ENCODE results near the gene TP53I13.

Gene TP53I13

DNA sequence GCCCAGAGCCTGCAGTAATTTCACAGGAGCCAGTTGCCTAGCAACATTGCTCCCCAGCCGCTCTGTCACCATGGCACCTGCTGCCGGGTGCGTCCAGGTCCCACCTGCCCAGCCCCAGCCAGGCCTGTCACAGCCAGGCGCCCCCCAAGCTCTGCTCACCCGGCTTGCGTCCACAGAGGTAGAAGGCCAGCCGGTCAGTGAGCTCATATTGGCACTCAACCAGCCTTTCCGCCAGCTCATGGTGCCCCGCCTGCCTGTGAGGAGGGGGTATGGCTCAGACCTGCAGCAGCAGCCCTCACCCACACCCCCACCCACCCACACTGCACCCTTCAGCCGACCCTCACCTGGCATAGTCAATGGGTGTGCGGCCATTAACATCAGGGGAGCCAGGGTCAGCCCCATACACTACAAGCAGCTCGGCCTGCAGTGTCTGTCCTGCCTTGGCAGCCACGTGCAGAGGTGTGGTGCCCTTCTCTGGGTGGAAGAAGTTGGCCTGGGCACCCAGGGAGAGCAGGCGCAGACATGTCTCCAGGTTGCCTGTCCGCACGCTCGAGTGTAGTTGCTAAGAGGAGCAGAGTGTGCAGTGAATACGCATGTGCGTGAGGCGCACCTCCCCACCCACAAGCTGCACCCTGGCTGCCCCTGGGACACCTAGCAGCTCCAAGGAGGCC, 13.2 kb downstream of the TP53I13 start:
- DNase-seq (ENCODE audit: low read depth) = no peak

GRCh38 chr17:29582254-29582765, 13.8 kb downstream of the TP53I13 start:
- no peak for DNase-seq (ENCODE audit: low read depth)

- DNase-seq (ENCODE audit: low read depth) = no peak
Observed at GRCh38 chr17:29582772-29583171, 14.3 kb downstream of the TP53I13 start.

DNA sequence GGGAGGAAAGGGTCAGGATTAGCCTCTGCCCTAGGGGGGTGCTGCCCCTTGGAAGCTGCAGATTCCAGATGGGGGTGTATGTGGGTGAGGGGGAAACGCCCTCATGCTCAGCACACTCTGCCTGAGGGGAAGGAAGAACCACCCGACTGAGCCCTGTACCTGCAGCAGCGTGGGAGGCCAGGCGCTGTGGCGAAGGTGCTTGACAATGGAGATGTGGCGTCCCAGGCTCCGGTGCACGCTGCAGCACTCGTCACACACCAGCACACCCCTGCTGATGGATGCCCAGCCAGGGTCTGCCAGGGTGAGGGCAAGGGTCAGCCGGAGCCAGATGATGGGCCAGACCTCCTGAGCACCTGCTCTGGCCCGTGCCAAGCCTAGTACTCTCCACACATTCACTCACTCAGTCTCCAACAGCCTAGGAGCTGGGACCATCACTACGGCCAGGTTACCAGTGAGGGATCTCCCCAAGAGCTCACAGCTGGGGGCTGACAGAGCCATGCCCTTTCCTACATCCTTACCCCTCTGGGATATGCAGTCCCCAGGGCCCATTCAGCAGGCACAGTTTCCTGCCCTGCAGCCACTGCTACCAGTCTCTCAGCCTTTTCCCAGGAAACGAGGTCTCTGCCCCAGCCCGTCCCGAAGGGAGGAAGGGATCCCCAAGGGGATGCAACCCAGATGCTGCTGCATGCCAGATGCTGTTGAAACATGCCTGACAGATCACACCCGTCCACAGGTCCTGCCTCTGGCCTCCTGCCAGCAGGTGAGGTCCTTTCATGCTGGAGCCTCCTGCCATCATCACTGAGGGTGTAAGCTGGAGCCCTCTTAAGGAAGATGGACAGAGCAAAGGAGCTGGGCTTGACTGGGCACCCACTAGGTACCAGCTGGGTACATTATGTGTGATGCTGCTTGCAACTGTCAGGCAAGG, 15.1 kb downstream of the TP53I13 start:
- DNase-seq (ENCODE audit: low read depth) = no peak

DNA sequence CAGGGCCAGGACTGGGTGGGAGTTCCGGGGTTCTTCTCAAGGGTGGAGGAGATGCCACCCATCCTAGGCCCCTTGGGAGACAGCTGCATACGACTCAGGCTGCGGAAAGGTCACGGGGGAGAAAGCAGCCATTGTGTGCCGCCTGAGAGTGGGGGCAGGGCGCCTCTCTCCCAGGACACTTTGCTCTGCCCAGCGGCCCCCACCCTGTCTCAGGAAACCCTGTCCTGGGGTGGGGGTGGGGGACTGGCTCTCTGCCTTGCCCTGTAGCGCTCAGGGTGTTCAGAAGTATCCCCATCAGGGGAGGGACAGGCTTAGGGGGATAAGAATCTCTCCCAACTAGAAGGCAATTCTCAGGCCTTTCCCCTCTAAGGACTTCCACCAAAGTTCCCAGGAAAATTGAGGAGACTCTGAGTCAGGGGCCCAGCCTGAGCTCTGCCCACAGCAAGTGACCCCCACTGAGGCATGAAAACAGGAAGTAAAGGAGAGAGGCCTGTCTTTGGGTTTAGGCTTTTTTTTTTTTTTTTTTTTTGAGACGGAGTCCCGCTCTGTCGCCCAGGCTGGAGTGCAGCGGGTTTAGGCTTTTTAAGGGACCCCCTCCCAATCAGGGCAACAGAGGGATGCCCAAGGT, 16.1 kb downstream of the TP53I13 start:
- no peak for DNase-seq (ENCODE audit: low read depth)

- DNase-seq (ENCODE audit: low read depth) = no peak
Observed at GRCh38 chr17:29585080-29585751, 16.7 kb downstream of the TP53I13 start.

- no peak for DNase-seq (ENCODE audit: low read depth)
Observed at GRCh38 chr17:29586676-29587469, 18.4 kb downstream of the TP53I13 start.

- DNase-seq (ENCODE audit: low read depth) = no peak
Observed at GRCh38 chr17:29587591-29587990, 19.1 kb downstream of the TP53I13 start.

DNA sequence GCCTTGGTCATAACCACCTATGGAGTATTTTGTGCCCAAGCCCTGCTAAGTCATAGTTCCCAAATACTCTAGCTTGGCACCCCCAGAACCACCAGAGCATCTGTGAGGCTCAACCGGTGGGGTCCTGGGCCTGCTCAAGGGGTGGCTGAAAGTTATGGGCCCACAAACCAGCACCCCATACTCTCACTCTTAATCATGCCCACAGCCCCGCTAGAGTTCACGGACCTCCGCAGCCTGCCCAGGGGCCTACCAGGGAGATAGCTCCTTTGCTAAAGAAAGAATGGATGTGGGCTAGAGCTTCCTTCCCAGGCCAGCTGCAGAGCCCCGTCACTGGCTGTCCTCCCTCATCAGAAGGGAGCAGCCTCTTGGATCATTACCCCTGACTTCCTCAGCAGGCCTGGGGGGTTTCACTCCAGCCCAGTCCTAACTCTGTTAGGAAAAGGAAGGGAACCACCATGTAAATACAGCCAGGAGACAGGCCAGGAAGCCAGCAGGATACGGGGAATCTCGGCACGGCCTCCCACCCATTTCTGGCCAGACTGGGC, 19.6 kb downstream of the TP53I13 start:
- DNase-seq (ENCODE audit: low read depth) = no peak

- DNase-seq (ENCODE audit: low read depth) = no peak
Observed at GRCh38 chr17:29588562-29589411, 20.3 kb downstream of the TP53I13 start.

- peak; percentile 83 for DNase-seq (ENCODE audit: low read depth)
Observed at GRCh38 chr17:29589524-29590410, 21.3 kb downstream of the TP53I13 start, which contains the start of gene GIT1. TSS of gene GIT1 (minus strand) at chr17:29589648. CDS start at chr17:29589378, 270 bp downstream.

GRCh38 chr17:29590411-29591145, 22.1 kb downstream of the TP53I13 start:
- peak; percentile 42 for DNase-seq (ENCODE audit: low read depth)

DNA sequence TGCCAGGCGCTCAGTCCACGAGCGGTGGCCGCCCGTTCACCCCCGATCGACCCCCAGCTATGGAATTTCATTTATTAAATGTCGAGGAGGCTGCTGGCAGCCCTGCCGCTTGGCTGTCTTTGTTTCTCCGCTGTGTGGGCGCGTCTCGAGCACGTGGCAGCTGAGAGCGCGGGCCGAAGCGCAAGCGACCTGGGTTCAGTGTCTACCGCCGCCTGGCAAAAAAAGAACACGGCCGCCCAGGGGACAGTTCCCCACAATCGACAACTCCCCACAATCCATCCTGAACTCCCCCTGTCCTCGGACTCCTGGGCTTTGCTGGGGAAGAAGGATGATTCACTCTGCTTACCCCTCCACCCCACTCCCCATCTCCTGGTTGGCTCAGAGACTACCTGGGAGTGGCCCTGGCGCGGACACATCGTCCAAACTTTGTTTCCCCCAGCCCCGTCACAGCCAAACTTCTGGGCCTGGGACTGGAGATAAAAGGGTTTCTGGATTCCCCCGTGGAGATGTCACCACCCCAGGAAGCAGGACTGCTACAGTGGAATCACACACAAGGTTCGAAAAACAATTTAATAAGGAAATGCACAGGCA, 22.7 kb downstream of the TP53I13 start:
- DNase-seq (ENCODE audit: low read depth) = no peak

DNA sequence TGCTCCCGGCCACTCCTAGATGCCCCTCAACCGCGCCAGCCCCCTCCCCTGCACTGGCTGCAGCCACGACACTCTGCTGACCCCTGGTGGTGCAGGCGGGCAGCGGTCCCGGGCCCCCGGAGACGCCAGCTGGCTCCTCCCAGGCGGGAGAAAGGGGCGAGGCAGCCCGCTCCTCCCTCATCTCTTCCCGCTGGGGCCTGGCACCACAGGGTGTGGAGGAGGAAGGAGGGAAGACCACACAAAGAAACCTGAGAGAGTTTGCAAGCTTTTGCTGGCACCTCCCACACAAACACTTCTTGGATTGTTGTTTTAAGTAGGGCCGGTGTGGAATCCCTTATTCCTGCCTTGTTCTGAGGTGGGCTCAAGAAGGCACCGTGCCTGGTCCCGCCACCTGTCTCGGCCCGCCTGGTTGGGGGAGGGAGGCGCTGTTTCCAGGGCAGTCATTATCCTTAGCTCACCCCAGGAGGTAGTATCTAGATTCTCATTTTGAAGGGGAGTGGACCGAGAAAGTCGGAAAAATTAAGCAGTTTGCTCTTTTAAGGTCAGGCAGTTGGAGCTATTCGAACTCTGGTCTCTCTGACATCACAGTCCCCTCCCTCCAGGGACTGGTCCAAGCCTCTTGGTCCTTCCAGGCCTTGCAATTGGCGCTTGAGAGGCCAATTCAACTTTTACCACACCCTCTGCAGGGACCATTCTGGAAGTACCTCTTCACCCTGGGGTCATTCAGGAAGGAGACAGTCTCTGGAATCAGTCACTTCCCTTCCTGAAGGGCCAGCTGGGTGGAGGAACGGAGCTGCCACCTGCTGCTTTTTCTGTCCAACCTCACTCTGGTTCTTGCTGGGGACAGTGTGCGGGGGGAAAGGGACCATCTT, 23.5 kb downstream of the TP53I13 start:
- peak; percentile 61 for DNase-seq (ENCODE audit: low read depth)

GRCh38 chr17:29592850-29593551, 24.5 kb downstream of the TP53I13 start, which contains the start of gene ANKRD13B:
TSS of gene ANKRD13B (plus strand) at chr17:29593132. CDS start at chr17:29593622, 490 bp downstream.
- DNase-seq (ENCODE audit: low read depth) = no peak
